HepG2 (cell line): ENCODE data around the gene RABGGTB. TPM values are rescaled to one million over a fixed set of nuclear protein-coding genes. Genes with fewer than 3 reads are reported as not detected.

Source experiments
- polyA plus RNA-seq, 8 experiments: library from polyadenylated mRNA; depleted of rRNA in 3 of 8; stranded (reverse) in 7 of 8; unstranded in 1 of 8; fragments of >200 nt; fragmentation: Illumina TruSeq in 4 of 8; extraction: Trizol in 4 of 8; gene quantifications; 2 replicates each; pipeline versions ENCODE4 v1.2.1 to v1.2.3, GENCODE V29; 2011 to 2016; ENCODE audit warnings: low read depth in 4 of 8, missing spikeins in 1 of 8, mixed read lengths in 1 of 8; ENCODE audit not compliant: insufficient read depth in 1 of 8
- small RNA-seq, 3 experiments: library from RNA; depleted of rRNA; stranded (forward); fragments of <200 nt; gene quantifications; one replicate each; pipeline ENCODE3, GENCODE V24; 2012; ENCODE audit warnings: low read depth in 2 of 3, low replicate concordance in 1 of 3; ENCODE audit not compliant: insufficient read length in 3 of 3, insufficient read depth in 2 of 3
- total RNA-seq, 5 experiments: library from RNA; depleted of rRNA; stranded (reverse); fragments of >200 nt; fragmentation: Illumina TruSeq; extraction: Trizol; gene quantifications; 2 replicates each; pipeline ENCODE4 v1.2.3, GENCODE V29; 2016; ENCODE audit warnings: low read depth in 1 of 5

RABGGTB gene
- total and polyA plus RNA-seq, 2 of the 13 experiments (the other 11 are each of a cell fraction or from before 2014, with no cell fraction given), result 185 to 290 TPM

Small RNA genes within 50 kb of the gene (small RNA-seq; reads per million reads assigned to genes)
- gene SNORD45A (0 reads per million in 3 experiments), gene SNORD45B (0 reads per million in 3 experiments), gene SNORD45C (0 reads per million in 3 experiments)

Other genes starting within 250 kb of the RABGGTB start
- 4.2 and 8.0 TPM in 2 replicates for gene SLC44A5, start 175.1 kb upstream of the RABGGTB start, total RNA-seq (2016; rRNA removed; fragmentation: Illumina TruSeq; extraction: Trizol)
- 13.9 and 16.0 TPM in 2 replicates for gene SLC44A5, start 175.1 kb upstream of the RABGGTB start, polyA plus RNA-seq (2011; rRNA removed)
- 92.2 and 133 TPM in 2 replicates for gene ACADM, start 61.5 kb upstream of the RABGGTB start, total RNA-seq (2016; rRNA removed; fragmentation: Illumina TruSeq; extraction: Trizol)
- 37.1 and 43.7 TPM in 2 replicates for gene ACADM, start 61.5 kb upstream of the RABGGTB start, polyA plus RNA-seq (2011; rRNA removed)
- 0.09 TPM in 1 of 2 replicates, not detected in the other for gene MSH4, start 10.6 kb downstream of the RABGGTB start, total RNA-seq (2016; rRNA removed; fragmentation: Illumina TruSeq; extraction: Trizol)
- gene MSH4, start 10.6 kb downstream of the RABGGTB start, polyA plus RNA-seq (2011; rRNA removed), result 0.01 TPM in 2 replicates
- gene ASB17, start 146.1 kb downstream of the RABGGTB start, total RNA-seq (2016; rRNA removed; fragmentation: Illumina TruSeq; extraction: Trizol), result not detected in 2 replicates
- gene ASB17, start 146.1 kb downstream of the RABGGTB start, polyA plus RNA-seq (2011; rRNA removed), result not detected in 2 replicates